Activated naive CD4-positive, alpha-beta T cell treated with anti-CD3 and anti-CD28 coated beads for 36 hours (primary cell): ENCODE measurements around the gene INPP5A. TPM values are rescaled to one million over a fixed set of nuclear protein-coding genes. Genes with fewer than 3 reads are reported as not detected.
"Not testable (repeated sequence)": the region's sequence is repeated elsewhere in the genome, so short reads cannot be mapped to it uniquely, and the experiment has no call there.

Experiments used
- CTCF ChIA-PET: fragments of 350-600 bp; sonication (Branson Sonifier 250); formaldehyde crosslinking; loops from one replicate; lab custom pipeline; 2021; ENCODE audit warnings: antibody characterized with exemption; lab: Charles Lee
- DNase-seq: peaks from one replicate; pipeline ENCODE4 v3.0.0-alpha.2; 2020
- H3K27ac Mint-ChIP-seq: one replicate; pipeline ENCODE4 v1.8.0; 2021; ENCODE audit warnings: mild to moderate bottlenecking, mixed read lengths
- H3K27me3 Mint-ChIP-seq: one replicate; pipeline ENCODE4 v1.8.0; 2021; ENCODE audit warnings: low read depth, mixed read lengths
- H3K36me3 Mint-ChIP-seq: one replicate; pipeline ENCODE4 v1.8.0; 2021; ENCODE audit warnings: low read depth, mixed read lengths
- H3K4me1 Mint-ChIP-seq: one replicate; pipeline ENCODE4 v1.8.0; 2021; ENCODE audit warnings: low read depth, mixed read lengths
- H3K4me3 Mint-ChIP-seq: one replicate; pipeline ENCODE4 v1.8.0; 2021; ENCODE audit warnings: mild to moderate bottlenecking, moderate library complexity, mixed read lengths
- H3K9me3 Mint-ChIP-seq: one replicate; pipeline ENCODE4 v1.8.0; 2021; ENCODE audit warnings: mixed read lengths
- intact Hi-C: fragments of 100-400 bp; cut with micrococcal nuclease; formaldehyde crosslinking; loops from one replicate; pipeline ENCODE4 v1.15.1; 2023
- total RNA-seq, 2 experiments: library from RNA; stranded (reverse); gene quantifications; one replicate each; pipeline ENCODE4 v1.2.3, GENCODE V29; 2021

Gene INPP5A
- total RNA-seq, 2 experiments from 2014 or later = 17.3 to 19.5 TPM

DNA sequence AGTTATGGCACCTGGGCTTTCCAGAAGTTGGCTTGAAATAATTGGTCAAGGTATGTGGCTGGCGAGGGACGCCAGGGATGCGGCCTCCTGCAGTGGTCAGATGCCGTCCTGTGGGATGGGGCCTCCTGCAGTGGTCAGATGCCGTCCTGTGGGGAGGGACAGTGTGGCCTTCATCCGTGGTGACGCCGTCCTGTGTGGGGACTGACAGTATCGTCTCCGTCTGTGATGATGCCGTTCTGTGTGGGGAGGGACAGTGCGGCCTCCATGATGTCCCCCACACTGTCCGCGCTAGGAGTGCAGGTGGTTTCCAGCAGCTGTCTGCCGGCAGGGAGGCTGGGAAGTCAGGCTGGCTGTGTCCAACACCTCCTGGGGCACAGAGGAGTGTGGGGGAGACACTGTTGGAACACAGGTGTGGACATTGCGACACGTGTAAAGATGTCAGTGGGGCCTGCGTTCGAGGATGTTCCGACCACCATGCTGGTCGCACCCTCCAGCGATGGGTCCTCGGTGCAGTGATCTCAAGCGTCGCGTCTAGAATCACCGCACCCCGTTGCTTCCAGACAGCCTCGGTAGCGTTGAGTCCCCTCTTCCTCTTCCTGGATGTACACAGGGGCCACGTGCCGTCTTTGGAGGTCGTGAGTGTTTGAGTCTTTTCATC lies 52.6 kb downstream of the INPP5A start:
- DNase-seq = no peak
- intact Hi-C loops = no loop called here
- Mint-ChIP-seq H3K27ac (no peak overlapping the region), H3K4me3 (no peak overlapping the region), H3K9me3 (no peaks in the 10 kb centered on the region), H3K27me3 (no peaks in the 10 kb centered on the region), H3K4me1 (peaks cover 79% of the 10 kb centered on the region), H3K36me3 (no peaks in the 10 kb centered on the region)
- CTCF ChIA-PET = no interaction called here

DNA sequence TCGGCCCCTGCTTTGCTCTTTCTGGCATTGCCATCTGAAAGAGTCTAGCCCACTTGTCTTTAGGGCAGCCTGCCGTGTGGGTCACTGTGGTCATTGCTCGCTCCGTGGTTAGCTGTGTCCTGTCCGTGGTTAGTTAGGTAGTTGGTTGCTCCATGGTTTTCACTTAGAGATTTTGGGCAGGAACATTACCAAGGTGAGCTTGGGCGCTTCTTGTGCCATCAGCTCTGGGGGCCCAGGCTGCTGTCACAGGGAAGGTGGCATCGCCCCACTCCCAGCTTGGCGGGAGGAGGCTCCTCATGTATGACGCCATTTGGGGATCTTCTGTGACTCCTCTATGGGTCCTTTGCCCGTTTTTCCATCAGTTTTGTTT lies 53.1 kb downstream of the INPP5A start:
- no peaks in the 10 kb centered on the region for H3K36me3 Mint-ChIP-seq
- peak overlapping the region; percentile 37 for H3K27ac Mint-ChIP-seq
- no peak overlapping the region for H3K4me3 Mint-ChIP-seq
- intact Hi-C loops = no loop called here
- H3K4me1 Mint-ChIP-seq = peaks cover 78% of the 10 kb centered on the region
- H3K27me3 Mint-ChIP-seq = no peaks in the 10 kb centered on the region
- DNase-seq = no peak
- CTCF ChIA-PET = no interaction called here
- H3K9me3 Mint-ChIP-seq = no peaks in the 10 kb centered on the region

DNA sequence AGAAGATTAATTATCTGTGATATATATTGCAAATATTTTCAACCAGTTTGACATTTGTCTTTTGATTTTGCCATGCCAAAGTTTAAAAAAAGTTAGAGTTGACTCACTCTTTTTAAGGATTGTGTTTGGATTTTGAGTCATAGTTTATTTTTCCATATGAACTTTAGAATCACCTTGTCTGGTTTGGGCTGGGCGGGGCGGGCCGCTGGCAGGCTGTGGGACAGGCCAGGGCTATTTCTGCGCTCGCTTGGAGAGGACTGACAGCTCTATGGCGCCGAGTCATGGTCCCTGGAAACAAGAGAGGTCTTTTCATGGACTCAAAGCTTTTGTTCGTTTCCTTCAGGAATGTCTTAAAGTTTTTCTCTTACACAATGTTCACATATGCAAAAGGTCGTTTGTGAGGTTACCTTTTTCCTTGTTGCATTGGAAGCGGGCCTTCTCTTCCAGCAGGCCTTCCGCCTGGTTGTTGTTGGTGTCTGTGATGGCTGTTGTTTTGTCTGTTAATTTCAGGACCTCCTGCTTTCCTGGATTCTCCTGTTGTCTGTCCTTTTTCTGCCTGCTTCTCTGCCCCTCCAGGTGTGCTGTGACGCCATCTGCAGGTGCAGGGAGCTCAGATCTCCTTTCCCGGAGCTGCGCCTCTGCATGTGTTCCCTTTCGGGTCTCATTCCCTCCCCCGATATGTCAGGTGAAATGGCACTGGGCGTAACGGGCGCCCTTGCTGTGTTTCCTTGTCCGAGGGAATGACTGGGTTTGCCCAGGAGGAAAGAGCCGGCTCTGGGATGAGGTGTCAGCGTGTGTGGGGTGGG lies 53.8 kb downstream of the INPP5A start:
- Mint-ChIP-seq H3K4me1 (peaks cover 81% of the 10 kb centered on the region), H3K36me3 (no peaks in the 10 kb centered on the region), H3K27ac (peak overlapping the region; percentile 37), H3K27me3 (no peaks in the 10 kb centered on the region), H3K9me3 (no peaks in the 10 kb centered on the region), H3K4me3 (no peak overlapping the region)
- CTCF ChIA-PET = interaction anchor here (0.7 kb wide), 1 partner anchor 63 kb away, joined by 3 read pairs; no protein-coding TSS in a partner anchor
- no peak for DNase-seq
- intact Hi-C loops = no loop called here

DNA sequence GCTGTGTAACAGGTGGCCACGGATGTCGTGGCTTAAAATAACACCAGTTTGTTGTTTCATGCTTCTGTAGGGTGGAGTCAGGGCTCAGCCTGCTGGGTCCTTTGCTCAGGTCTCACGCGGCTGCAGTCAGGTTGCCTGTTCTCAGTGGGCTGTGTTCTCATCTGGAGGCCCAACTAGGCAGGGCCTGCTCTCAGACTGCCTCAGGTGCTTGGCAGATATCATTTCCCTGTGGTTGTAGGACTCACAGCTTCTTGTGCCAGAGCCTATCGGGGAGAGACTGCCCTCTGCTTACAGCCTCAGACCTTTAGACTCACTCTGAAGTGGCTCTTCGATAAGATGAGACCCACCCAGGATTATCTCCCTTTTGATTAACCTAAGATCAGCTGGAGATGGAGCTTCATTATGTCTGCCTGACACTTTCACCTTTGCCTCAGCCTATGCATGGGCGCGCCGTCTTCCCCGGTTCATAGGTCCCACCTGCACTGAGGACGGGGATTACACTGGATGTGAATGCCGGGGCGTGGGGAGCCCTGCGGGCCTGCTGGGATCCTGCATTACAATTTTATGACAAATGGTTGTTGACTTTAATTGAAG lies 55.3 kb downstream of the INPP5A start:
- Mint-ChIP-seq H3K4me3 (no peak overlapping the region), H3K4me1 (peaks cover 73% of the 10 kb centered on the region), H3K9me3 (no peaks in the 10 kb centered on the region), H3K27ac (no peak overlapping the region), H3K27me3 (no peaks in the 10 kb centered on the region), H3K36me3 (no peaks in the 10 kb centered on the region)
- CTCF ChIA-PET = no interaction called here
- no peak for DNase-seq
- intact Hi-C loops = loop anchor here (1.0 to 2.0 kb wide), 3 partner anchors 21 to 53 kb away; no protein-coding TSS in a partner anchor

DNA sequence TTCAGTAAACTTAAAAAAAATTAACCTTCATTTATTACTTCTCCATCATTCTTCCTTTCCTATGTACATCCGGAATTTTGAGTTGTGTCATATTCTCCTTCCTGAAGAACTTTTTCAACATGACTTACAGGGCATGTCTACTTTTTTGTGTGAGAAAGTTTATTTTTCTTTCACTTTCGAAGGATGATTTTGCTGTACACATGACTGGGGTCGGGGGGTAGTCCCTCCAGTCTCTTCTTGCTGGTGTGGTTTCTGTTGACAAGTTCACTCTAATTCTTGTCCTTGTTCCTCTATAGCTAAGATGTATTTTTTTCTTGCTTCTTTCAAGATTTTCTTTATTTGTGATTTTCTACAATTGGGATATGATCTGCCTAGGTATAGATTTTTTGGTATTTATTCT lies 55.8 kb downstream of the INPP5A start:
- intact Hi-C loops = loop anchor here (1.0 to 2.0 kb wide), 3 partner anchors 21 to 53 kb away; no protein-coding TSS in a partner anchor

DNA sequence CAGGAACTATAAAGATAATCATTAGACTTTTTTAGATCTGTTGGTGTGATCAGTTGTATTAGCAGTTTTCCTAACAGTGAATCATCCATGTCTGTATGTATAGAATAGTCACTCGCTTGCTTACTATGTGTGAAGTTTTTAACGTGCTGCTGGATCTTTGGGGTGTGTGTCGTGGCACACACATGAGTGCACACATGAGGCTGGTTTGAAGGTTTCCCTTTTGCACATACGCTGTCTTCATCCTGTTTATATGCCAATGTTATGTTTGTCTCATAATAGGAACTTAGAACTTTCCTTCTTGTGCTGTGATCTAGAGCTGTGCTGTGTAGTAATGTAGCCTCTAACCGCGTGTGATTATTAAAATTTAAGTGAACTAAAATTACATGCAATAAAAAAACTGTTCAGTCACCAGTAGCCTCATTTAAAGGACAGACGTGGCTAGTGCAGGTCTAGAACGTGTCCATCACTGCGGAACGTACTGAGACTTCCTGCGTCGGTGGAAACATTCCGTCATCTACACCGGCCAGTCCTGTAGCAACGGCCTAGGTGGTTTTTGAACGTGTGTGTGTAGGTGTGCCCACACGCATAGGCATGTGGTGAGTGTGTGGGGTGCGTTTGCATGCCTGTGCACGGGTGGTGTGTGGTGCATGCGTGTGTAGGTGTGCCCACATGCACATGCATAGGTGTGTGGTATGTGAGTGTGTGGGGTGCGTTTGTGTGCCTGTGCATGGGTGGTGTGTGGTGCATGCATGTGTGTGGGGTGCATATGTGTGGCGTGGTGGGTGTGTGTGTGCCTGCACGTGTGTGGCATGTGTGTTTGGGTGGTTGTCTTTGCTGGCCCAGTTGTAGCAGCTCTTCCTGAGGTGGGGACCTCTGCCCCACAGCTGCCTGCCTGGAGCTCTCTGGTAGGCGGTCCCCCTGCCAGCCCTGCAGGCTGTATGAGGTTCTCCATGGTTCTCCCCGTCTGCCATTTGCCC lies 56.6 kb downstream of the INPP5A start:
- no peak overlapping the region for H3K4me3 Mint-ChIP-seq
- H3K27me3 Mint-ChIP-seq = no peaks in the 10 kb centered on the region

More for the DNA sequence above, 55.8 kb downstream of the INPP5A start:
- CTCF ChIA-PET = no interaction called here
- H3K27me3 Mint-ChIP-seq = no peaks in the 10 kb centered on the region
- DNase-seq = peak; percentile 64
- H3K9me3 Mint-ChIP-seq = peaks cover 2% of the 10 kb centered on the region
- no peak overlapping the region for H3K4me3 Mint-ChIP-seq
- H3K4me1 Mint-ChIP-seq = peaks cover 68% of the 10 kb centered on the region
- peaks cover 2% of the 10 kb centered on the region for H3K36me3 Mint-ChIP-seq
- peak overlapping the region; percentile 33 for H3K27ac Mint-ChIP-seq

DNA sequence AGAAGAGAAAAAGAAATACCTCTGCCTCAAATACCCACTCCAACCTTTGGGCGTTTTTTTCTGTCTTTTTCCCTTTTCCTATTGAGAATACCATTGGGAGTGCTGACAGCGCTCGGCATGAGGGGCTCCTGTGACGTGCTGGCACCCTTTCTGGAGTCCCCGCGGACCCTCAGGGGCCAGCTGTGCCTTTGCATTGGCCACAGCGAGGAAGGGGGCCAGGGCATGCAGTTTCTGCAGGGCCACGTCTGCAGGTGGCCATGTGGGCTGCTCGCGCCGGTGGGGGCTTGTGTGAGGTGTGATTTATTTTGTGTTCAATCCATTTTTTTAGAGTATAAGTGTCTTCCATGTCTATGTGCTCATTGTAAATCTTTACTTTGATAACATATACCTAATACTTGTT lies 57.4 kb downstream of the INPP5A start:
- H3K27me3 Mint-ChIP-seq = no peaks in the 10 kb centered on the region
- intact Hi-C loops = no loop called here
- H3K4me3 Mint-ChIP-seq = no peak overlapping the region
- H3K9me3 Mint-ChIP-seq = peaks cover 16% of the 10 kb centered on the region
- peaks cover 55% of the 10 kb centered on the region for H3K4me1 Mint-ChIP-seq
- no peak for DNase-seq
- no peak overlapping the region for H3K27ac Mint-ChIP-seq
- CTCF ChIA-PET = no interaction called here
- H3K36me3 Mint-ChIP-seq = peaks cover 11% of the 10 kb centered on the region

More for the DNA sequence above, 56.6 kb downstream of the INPP5A start:
- peak overlapping the region; percentile 33 for H3K27ac Mint-ChIP-seq
- no peak for DNase-seq
- H3K36me3 Mint-ChIP-seq = peaks cover 9% of the 10 kb centered on the region
- CTCF ChIA-PET = no interaction called here
- H3K4me1 Mint-ChIP-seq = peaks cover 60% of the 10 kb centered on the region
- intact Hi-C loops = loop anchor here (1.0 to 2.0 kb wide), 3 partner anchors 22 to 54 kb away; no protein-coding TSS in a partner anchor
- peaks cover 9% of the 10 kb centered on the region for H3K9me3 Mint-ChIP-seq

DNA sequence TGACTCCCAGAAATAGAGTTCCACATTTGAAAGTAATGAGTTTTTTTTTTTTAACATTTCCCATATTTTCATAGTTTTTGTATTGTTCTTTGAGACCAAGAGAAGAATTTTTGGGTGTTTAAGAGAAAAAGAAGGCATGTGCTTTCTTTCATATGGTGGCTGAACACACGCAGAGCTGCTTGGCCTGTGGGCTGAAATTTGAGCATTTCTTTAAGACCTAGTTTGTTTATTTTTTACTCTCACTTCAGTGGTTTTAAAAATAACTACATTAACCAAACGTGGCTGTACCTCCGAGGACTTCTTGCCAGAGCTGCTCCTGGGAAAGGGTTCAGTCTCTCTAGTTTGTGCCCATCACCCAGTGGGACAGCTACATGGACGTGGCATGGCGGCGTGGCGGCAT lies 58.3 kb downstream of the INPP5A start:
- intact Hi-C loops = no loop called here
- peaks cover 17% of the 10 kb centered on the region for H3K36me3 Mint-ChIP-seq
- no peak for DNase-seq
- H3K27ac Mint-ChIP-seq = no peak overlapping the region
- CTCF ChIA-PET = interaction anchor here (0.6 kb wide), 1 partner anchor 24 kb away, joined by 6 read pairs; no protein-coding TSS in a partner anchor
- peaks cover 23% of the 10 kb centered on the region for H3K9me3 Mint-ChIP-seq
- no peaks in the 10 kb centered on the region for H3K27me3 Mint-ChIP-seq
- no peak overlapping the region for H3K4me3 Mint-ChIP-seq
- H3K4me1 Mint-ChIP-seq = peaks cover 52% of the 10 kb centered on the region

DNA sequence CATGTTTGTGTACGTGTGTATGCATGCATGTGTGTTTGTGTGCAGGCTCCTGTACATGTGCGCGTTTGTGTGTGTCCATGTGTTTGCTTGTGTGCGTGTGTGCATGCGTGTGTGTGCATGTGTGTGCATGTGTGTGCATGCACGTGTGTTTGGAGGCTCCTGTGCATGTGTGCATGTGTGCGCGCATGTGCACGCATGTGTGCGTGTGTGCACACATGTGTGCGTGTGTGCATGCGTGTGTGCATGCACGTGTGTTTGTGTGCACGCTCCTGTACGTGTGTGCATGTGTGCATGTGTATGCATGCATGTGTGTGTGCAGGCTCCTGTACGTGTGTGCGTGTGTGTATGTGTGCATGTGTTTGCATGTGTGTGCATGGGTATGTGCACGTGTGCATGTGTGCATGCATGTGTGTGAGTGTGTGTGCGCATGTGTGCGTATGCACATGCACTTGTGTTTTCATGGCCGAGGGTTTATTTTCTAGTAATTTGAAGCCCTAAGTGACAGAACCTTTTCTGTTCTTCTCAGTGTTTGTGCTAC lies 59.2 kb downstream of the INPP5A start:
- peaks cover 23% of the 10 kb centered on the region for H3K9me3 Mint-ChIP-seq
- CTCF ChIA-PET = no interaction called here
- intact Hi-C loops = no loop called here

DNA sequence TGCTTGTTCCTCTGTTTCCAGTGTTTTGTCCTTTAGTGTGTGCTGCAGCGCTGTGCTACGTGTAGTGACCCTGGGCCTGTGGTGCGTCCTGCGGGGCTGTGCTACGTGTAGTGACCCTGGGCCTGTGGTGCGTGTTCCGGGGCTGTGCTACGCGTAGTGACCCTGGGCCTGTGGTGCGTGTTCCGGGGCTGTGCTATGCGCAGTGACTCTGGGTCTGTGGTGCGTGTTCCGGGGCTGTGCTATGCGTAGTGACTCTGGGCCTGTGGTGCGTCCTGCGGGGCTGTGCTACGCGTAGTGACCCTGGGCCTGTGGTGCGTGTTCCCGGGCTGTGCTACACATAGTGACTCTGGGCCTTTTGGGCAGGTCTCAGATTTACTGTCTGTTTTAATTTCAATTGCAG lies 60.1 kb downstream of the INPP5A start:
- Mint-ChIP-seq H3K36me3 (peaks cover 17% of the 10 kb centered on the region), H3K9me3 (peaks cover 23% of the 10 kb centered on the region), H3K27me3 (no peaks in the 10 kb centered on the region), H3K27ac (no peak overlapping the region), H3K4me1 (peaks cover 36% of the 10 kb centered on the region), H3K4me3 (no peak overlapping the region)
- CTCF ChIA-PET = no interaction called here
- no peak for DNase-seq
- intact Hi-C loops = no loop called here

More for the DNA sequence above, 59.2 kb downstream of the INPP5A start:
- H3K27me3 Mint-ChIP-seq = no peaks in the 10 kb centered on the region
- H3K27ac Mint-ChIP-seq = no peak overlapping the region
- no peak overlapping the region for H3K4me3 Mint-ChIP-seq
- DNase-seq = no peak
- H3K36me3 Mint-ChIP-seq = peaks cover 17% of the 10 kb centered on the region
- H3K4me1 Mint-ChIP-seq = peaks cover 42% of the 10 kb centered on the region

DNA sequence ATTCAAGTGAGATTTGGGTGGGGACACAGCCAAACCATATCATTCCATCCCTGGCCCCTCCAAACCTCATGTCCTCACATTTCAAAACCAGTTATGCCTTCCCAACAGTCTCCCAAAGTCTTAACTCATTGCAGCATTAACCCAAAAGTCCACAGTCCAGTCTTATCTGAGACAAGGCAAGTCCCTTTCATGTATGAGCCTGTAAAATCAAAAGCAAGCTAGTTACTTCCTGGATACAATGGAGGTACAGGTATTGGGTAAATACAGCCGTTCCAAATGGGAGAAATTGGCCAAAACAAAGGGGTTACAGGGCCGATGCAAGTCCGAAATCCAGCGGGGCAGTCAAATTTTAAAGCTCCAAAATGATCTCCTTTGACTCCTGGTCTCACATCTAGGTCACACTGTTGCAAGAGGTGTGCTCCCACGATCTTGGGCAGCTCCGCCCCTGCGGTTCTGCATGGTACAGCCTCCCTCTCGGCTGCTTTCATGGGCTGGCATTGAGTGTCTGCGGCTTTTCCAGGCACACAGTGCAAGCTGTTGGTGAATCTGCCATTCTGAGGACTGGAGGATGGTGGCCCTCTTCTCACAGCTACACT lies 61.5 kb downstream of the INPP5A start:
- CTCF ChIA-PET = interaction anchor here (0.6 kb wide), 1 partner anchor 11 kb away, joined by 3 read pairs; no protein-coding TSS in a partner anchor
- H3K4me1 Mint-ChIP-seq = peaks cover 21% of the 10 kb centered on the region

More for the DNA sequence above, 61.5 kb downstream of the INPP5A start:
- intact Hi-C loops, H3K27me3 Mint-ChIP-seq, H3K27ac Mint-ChIP-seq, DNase-seq, H3K4me3 Mint-ChIP-seq: not testable (repeated sequence)
- H3K9me3 Mint-ChIP-seq = peaks cover 23% of the 10 kb centered on the region
- H3K36me3 Mint-ChIP-seq = peaks cover 17% of the 10 kb centered on the region
